ENCODE measurements around the gene SCGB1C2.

SCGB1C2 gene

GRCh38 chr17:171871-172270 lies 34.5 kb downstream of the SCGB1C2 start:
- Histone ChIP-seq H3K4me1 (ENCODE audit: control insufficient read depth in 1 of 2, insufficient read depth in 2 of 2, low read length in 2 of 2) (no peaks in the 10 kb centered on the region), H3K27ac (ENCODE audit: low read depth, low read length) (no peak overlapping the region), H3K4me3 (ENCODE audit: low read depth in 1 of 2, low read length in 2 of 2) (no peak overlapping the region), H3K9me3 (ENCODE audit: control insufficient read depth in 1 of 2, low read length in 2 of 2) (no peaks in the 10 kb centered on the region), H3K27me3 (ENCODE audit: control insufficient read depth in 1 of 2, insufficient read depth in 2 of 2, low read length in 2 of 2) (no peaks in the 10 kb centered on the region), H3K9ac (ENCODE audit: low read depth in 1 of 2, low read length in 2 of 2) (no peak overlapping the region), H3K36me3 (ENCODE audit: control insufficient read depth in 1 of 2, insufficient read depth in 2 of 2, low read length in 2 of 2) (no peaks in the 10 kb centered on the region)

GRCh38 chr17:172401-172800 lies 35.0 kb downstream of the SCGB1C2 start:
- Histone ChIP-seq H3K9ac (ENCODE audit: low read depth in 1 of 2, low read length in 2 of 2) (no peak overlapping the region), H3K36me3 (ENCODE audit: control insufficient read depth in 1 of 2, insufficient read depth in 2 of 2, low read length in 2 of 2) (no peaks in the 10 kb centered on the region), H3K4me3 (ENCODE audit: low read depth in 1 of 2, low read length in 2 of 2) (no peak overlapping the region)

GRCh38 chr17:173166-173911 lies 36.0 kb downstream of the SCGB1C2 start:
- Histone ChIP-seq H3K4me1 (ENCODE audit: control insufficient read depth in 1 of 2, insufficient read depth in 2 of 2, low read length in 2 of 2) (no peaks in the 10 kb centered on the region), H3K9ac (ENCODE audit: low read depth in 1 of 2, low read length in 2 of 2) (no peak overlapping the region), H3K27ac (ENCODE audit: low read depth, low read length) (no peak overlapping the region)

More at GRCh38 chr17:172401-172800, 35.0 kb downstream of the SCGB1C2 start:
- no peaks in the 10 kb centered on the region for H3K4me1 ChIP-seq (ENCODE audit: control insufficient read depth in 1 of 2, insufficient read depth in 2 of 2, low read length in 2 of 2)
- H3K27me3 ChIP-seq (ENCODE audit: control insufficient read depth in 1 of 2, insufficient read depth in 2 of 2, low read length in 2 of 2): no peaks in the 10 kb centered on the region
- H3K27ac ChIP-seq (ENCODE audit: low read depth, low read length): no peak overlapping the region
- H3K9me3 ChIP-seq (ENCODE audit: control insufficient read depth in 1 of 2, low read length in 2 of 2): no peaks in the 10 kb centered on the region

GRCh38 chr17:177155-177554 lies 39.8 kb downstream of the SCGB1C2 start:
- Histone ChIP-seq H3K4me3 (ENCODE audit: low read depth in 1 of 2, low read length in 2 of 2) (no peak overlapping the region), H3K9ac (ENCODE audit: low read depth in 1 of 2, low read length in 2 of 2) (no peak overlapping the region), H3K27ac (ENCODE audit: low read depth, low read length) (no peak overlapping the region), H3K9me3 (ENCODE audit: control insufficient read depth in 1 of 2, low read length in 2 of 2) (no peaks in the 10 kb centered on the region), H3K36me3 (ENCODE audit: control insufficient read depth in 1 of 2, insufficient read depth in 2 of 2, low read length in 2 of 2) (no peaks in the 10 kb centered on the region), H3K4me1 (ENCODE audit: control insufficient read depth in 1 of 2, insufficient read depth in 2 of 2, low read length in 2 of 2) (no peaks in the 10 kb centered on the region), H3K27me3 (ENCODE audit: control insufficient read depth in 1 of 2, insufficient read depth in 2 of 2, low read length in 2 of 2) (peaks cover 17 to 29% of the 10 kb centered on the region in 2 donors)

More at GRCh38 chr17:173166-173911, 36.0 kb downstream of the SCGB1C2 start:
- H3K36me3 ChIP-seq (ENCODE audit: control insufficient read depth in 1 of 2, insufficient read depth in 2 of 2, low read length in 2 of 2): no peaks in the 10 kb centered on the region
- H3K27me3 ChIP-seq (ENCODE audit: control insufficient read depth in 1 of 2, insufficient read depth in 2 of 2, low read length in 2 of 2): peaks cover 0 to 5% of the 10 kb centered on the region in 2 donors
- no peak overlapping the region for H3K4me3 ChIP-seq (ENCODE audit: low read depth in 1 of 2, low read length in 2 of 2)
- no peaks in the 10 kb centered on the region for H3K9me3 ChIP-seq (ENCODE audit: control insufficient read depth in 1 of 2, low read length in 2 of 2)

- Histone ChIP-seq H3K36me3 (ENCODE audit: control insufficient read depth in 1 of 2, insufficient read depth in 2 of 2, low read length in 2 of 2) (no peaks in the 10 kb centered on the region), H3K9me3 (ENCODE audit: control insufficient read depth in 1 of 2, low read length in 2 of 2) (no peaks in the 10 kb centered on the region), H3K27ac (ENCODE audit: low read depth, low read length) (no peak overlapping the region), H3K27me3 (ENCODE audit: control insufficient read depth in 1 of 2, insufficient read depth in 2 of 2, low read length in 2 of 2) (peaks cover 24 to 35% of the 10 kb centered on the region in 2 donors), H3K4me3 (ENCODE audit: low read depth in 1 of 2, low read length in 2 of 2) (no peak overlapping the region), H3K9ac (ENCODE audit: low read depth in 1 of 2, low read length in 2 of 2) (no peak overlapping the region), H3K4me1 (ENCODE audit: control insufficient read depth in 1 of 2, insufficient read depth in 2 of 2, low read length in 2 of 2) (no peaks in the 10 kb centered on the region)
These were observed 40.4 kb downstream of the SCGB1C2 start for GRCh38 chr17:177762-178161.

GRCh38 chr17:178292-179065 lies 41.1 kb downstream of the SCGB1C2 start:
- Histone ChIP-seq H3K4me3 (ENCODE audit: low read depth in 1 of 2, low read length in 2 of 2) (no peak overlapping the region), H3K9me3 (ENCODE audit: control insufficient read depth in 1 of 2, low read length in 2 of 2) (no peaks in the 10 kb centered on the region), H3K27me3 (ENCODE audit: control insufficient read depth in 1 of 2, insufficient read depth in 2 of 2, low read length in 2 of 2) (peaks cover 26 to 40% of the 10 kb centered on the region in 2 donors), H3K9ac (ENCODE audit: low read depth in 1 of 2, low read length in 2 of 2) (no peak overlapping the region), H3K36me3 (ENCODE audit: control insufficient read depth in 1 of 2, insufficient read depth in 2 of 2, low read length in 2 of 2) (no peaks in the 10 kb centered on the region), H3K27ac (ENCODE audit: low read depth, low read length) (no peak overlapping the region), H3K4me1 (ENCODE audit: control insufficient read depth in 1 of 2, insufficient read depth in 2 of 2, low read length in 2 of 2) (no peaks in the 10 kb centered on the region)

- peak overlapping the region in 1 of 2 donors; percentile 18 for H3K9ac ChIP-seq (ENCODE audit: low read depth in 1 of 2, low read length in 2 of 2)
- no peaks in the 10 kb centered on the region for H3K9me3 ChIP-seq (ENCODE audit: control insufficient read depth in 1 of 2, low read length in 2 of 2)
- H3K27ac ChIP-seq (ENCODE audit: low read depth, low read length): no peak overlapping the region
- no peak overlapping the region for H3K4me3 ChIP-seq (ENCODE audit: low read depth in 1 of 2, low read length in 2 of 2)
- H3K27me3 ChIP-seq (ENCODE audit: control insufficient read depth in 1 of 2, insufficient read depth in 2 of 2, low read length in 2 of 2): peaks cover 26 to 44% of the 10 kb centered on the region in 2 donors
- no peaks in the 10 kb centered on the region for H3K4me1 ChIP-seq (ENCODE audit: control insufficient read depth in 1 of 2, insufficient read depth in 2 of 2, low read length in 2 of 2)
- H3K36me3 ChIP-seq (ENCODE audit: control insufficient read depth in 1 of 2, insufficient read depth in 2 of 2, low read length in 2 of 2): no peaks in the 10 kb centered on the region
These were observed 41.7 kb downstream of the SCGB1C2 start for GRCh38 chr17:179066-179432.

- H3K9ac ChIP-seq (ENCODE audit: low read depth in 1 of 2, low read length in 2 of 2): no peak overlapping the region
- H3K4me3 ChIP-seq (ENCODE audit: low read depth in 1 of 2, low read length in 2 of 2): no peak overlapping the region
- H3K9me3 ChIP-seq (ENCODE audit: control insufficient read depth in 1 of 2, low read length in 2 of 2): no peaks in the 10 kb centered on the region
- H3K36me3 ChIP-seq (ENCODE audit: control insufficient read depth in 1 of 2, insufficient read depth in 2 of 2, low read length in 2 of 2): no peaks in the 10 kb centered on the region
- H3K4me1 ChIP-seq (ENCODE audit: control insufficient read depth in 1 of 2, insufficient read depth in 2 of 2, low read length in 2 of 2): no peaks in the 10 kb centered on the region
- peaks cover 26 to 52% of the 10 kb centered on the region in 2 donors for H3K27me3 ChIP-seq (ENCODE audit: control insufficient read depth in 1 of 2, insufficient read depth in 2 of 2, low read length in 2 of 2)
- H3K27ac ChIP-seq (ENCODE audit: low read depth, low read length): no peak overlapping the region
These were observed 42.5 kb downstream of the SCGB1C2 start for GRCh38 chr17:179781-180380.

GRCh38 chr17:180381-181244 lies 43.2 kb downstream of the SCGB1C2 start:
- H3K27ac ChIP-seq (ENCODE audit: low read depth, low read length): no peak overlapping the region
- peaks cover 26 to 57% of the 10 kb centered on the region in 2 donors for H3K27me3 ChIP-seq (ENCODE audit: control insufficient read depth in 1 of 2, insufficient read depth in 2 of 2, low read length in 2 of 2)
- no peak overlapping the region for H3K9ac ChIP-seq (ENCODE audit: low read depth in 1 of 2, low read length in 2 of 2)
- H3K9me3 ChIP-seq (ENCODE audit: control insufficient read depth in 1 of 2, low read length in 2 of 2): no peaks in the 10 kb centered on the region
- no peaks in the 10 kb centered on the region for H3K4me1 ChIP-seq (ENCODE audit: control insufficient read depth in 1 of 2, insufficient read depth in 2 of 2, low read length in 2 of 2)
- H3K4me3 ChIP-seq (ENCODE audit: low read depth in 1 of 2, low read length in 2 of 2): no peak overlapping the region
- H3K36me3 ChIP-seq (ENCODE audit: control insufficient read depth in 1 of 2, insufficient read depth in 2 of 2, low read length in 2 of 2): no peaks in the 10 kb centered on the region

All from duodenal mucosa (tissue), 2 donors.